GM10266 (cell line): ENCODE data around the gene ZDHHC7.

Experiments used
- DNase-seq: peaks from one replicate; pipeline ENCODE4 v3.0.0; 2012; ENCODE audit errors: extremely low spot score
- CTCF ChIP-seq: IDR thresholded peaks from 2 replicates; pipeline ENCODE4 v1.5.1; 2012; ENCODE audit warnings: mild to moderate bottlenecking, low read depth; ENCODE audit not compliant: control insufficient read depth, insufficient read depth; ENCODE audit errors: missing control alignments

Gene ZDHHC7

DNA sequence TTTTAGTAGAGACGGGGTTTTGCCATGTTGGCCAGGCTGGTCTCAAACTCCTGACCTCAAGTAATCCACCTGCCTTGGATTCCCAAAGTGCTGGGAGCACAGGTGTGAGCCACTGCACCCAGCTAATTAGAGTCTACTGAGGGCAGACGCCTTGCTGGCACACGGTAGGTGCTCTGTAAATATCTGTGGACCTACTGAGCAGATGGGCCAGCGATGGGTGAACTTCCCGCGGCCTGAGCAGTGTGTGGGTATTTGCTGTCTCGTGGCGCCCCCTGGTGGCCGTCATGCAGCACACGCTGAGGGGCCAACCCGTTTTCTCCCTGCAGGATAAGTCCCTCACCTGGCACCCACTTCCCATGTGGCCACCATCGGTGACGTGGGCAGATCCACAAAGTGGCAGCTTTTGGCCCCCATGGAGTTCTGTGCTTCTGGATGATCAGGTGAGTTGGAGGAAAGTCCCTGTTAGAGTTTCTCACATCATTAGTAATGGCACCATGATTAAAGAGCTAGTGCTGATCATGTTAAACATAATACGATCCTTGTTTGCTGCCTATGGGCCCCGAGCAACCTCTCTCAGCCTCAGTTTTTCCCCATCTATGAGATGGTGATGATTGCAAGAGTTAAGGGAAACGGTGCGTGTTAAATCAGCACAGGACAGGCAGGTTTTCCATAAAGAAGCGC lies 40.7 kb downstream of the ZDHHC7 start:
- TF ChIP-seq CTCF: peak; percentile 98
- DNase-seq: peak; percentile 79

- TF ChIP-seq CTCF: no peak
- DNase-seq: no peak
These were observed 43.5 kb downstream of the ZDHHC7 start for GRCh38 chr16:84967828-84968227.

GRCh38 chr16:84965428-84966415 lies 45.6 kb downstream of the ZDHHC7 start:
- no peak for TF ChIP-seq CTCF
- DNase-seq: no peak

DNA sequence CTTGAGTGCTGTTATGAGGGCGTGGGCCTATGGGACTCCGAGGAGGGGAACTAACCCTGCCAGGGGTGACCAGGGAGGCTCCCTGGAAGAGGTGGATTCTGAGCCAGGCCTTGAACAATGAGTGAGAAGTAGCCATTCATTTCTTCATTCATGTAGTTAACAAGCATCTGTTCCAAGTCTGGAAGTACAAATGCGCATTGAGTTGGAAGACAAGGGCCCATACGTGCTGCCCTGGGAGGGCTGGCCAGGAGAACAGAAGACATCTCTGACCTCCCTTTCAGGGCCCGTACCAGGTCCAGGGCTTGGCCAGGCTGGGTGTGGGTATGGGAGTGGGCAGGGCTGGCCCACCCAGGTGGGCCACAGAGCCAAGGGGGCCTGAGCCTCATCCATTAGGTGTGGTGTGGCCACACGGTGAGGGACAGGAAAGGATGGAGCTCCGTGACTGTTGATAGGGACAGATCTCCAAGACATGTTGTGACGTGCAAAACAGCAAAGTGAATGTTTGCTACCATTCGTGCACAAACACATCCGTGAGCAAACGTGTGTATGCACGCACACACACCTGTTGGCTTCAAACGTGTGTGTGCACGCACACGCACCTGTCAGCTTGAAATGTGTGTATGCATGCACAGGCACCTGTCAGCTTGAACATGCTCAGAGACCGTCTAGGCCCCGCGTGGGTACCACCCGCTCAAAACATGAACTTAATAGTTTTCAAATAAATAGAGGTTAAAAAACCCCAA lies 46.8 kb downstream of the ZDHHC7 start:
- no peak for DNase-seq
- no peak for TF ChIP-seq CTCF

DNA sequence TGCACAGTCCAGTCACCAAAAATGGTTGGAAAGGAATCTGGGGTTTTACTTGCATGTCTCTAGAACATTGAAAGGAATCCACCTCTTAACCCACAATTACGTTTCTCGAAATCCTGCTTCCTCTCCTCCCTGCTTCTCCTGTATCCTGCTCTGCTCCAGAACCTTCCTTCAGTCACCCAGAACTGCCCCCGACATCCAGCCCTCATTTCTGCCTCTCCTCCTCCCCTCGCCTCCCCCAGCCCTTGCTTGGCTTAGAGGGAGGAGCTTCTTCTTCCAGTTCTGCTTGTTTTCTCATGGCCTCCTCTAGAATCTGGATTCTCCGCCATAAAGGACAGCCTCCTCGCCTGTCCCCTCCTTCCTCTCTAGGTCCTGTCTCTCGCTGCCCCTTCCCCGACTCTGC lies 48.3 kb downstream of the ZDHHC7 start:
- DNase-seq: no peak
- no peak for TF ChIP-seq CTCF

DNA sequence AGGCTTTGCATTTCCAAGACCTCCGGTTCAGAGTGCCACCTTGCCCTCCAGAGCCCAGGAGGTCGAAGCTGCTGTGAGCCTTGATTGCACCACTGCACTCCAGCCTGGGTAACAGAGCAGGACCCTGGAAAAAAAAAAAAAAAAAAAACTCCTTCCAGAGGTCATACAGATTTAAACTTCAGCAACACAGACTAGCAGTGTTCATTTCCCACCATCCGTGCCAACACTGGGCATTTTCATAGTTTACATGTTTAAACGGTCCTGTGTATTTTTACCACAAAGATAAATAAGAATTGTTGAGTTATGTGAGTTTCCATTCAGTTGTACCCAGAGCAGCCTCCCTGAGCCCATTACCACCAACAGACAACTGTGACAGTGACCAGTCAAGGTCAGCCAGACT lies 50.4 kb downstream of the ZDHHC7 start:
- DNase-seq: no peak

More for the DNA sequence above, 50.4 kb downstream of the ZDHHC7 start:
- no peak for TF ChIP-seq CTCF
